Gastroesophageal sphincter (tissue), 4 donors: Measurements from ENCODE around the gene DIAPH3. TPM values are rescaled to one million over a fixed set of nuclear protein-coding genes. Genes with fewer than 3 reads are reported as not detected.

Experiments used
- ATAC-seq: fragments of 150-250 bp; one replicate; pipeline ENCODE4 v1.9.1; 2016; ENCODE audit warnings: mild to moderate bottlenecking, moderate library complexity
- H3K27ac ChIP-seq, 4 donors: fragments of 200-600 bp; sonication (generic) in 3 of 4; 1 replicate in 3 of 4; 2 replicates in 1 of 4; pipeline ENCODE4 v1.5.1; 2016 to 2019
- H3K27me3 ChIP-seq: fragments of 200-600 bp; sonication (generic); one replicate; pipeline ENCODE4 v1.5.1; 2019
- H3K36me3 ChIP-seq, 2 donors: fragments of 200-600 bp; sonication (generic); one replicate each; pipeline ENCODE4 v1.5.1; 2019; ENCODE audit warnings: control low read depth in 1 of 2
- H3K4me1 ChIP-seq, 3 donors: fragments of 200-600 bp; sonication (generic); 1 replicate in 2 of 3; 2 replicates in 1 of 3; pipeline ENCODE4 v1.5.1; 2016 to 2019; ENCODE audit warnings: control low read depth in 2 of 3
- H3K4me3 ChIP-seq, 2 donors: fragments of 200-600 bp; sonication (generic); one replicate each; pipeline ENCODE4 v1.5.1; 2019; ENCODE audit warnings: mild to moderate bottlenecking in 1 of 2, moderate library complexity in 1 of 2
- H3K9me3 ChIP-seq, 3 donors: fragments of 200-600 bp; sonication (generic); one replicate each; pipeline ENCODE4 v1.5.1; 2017 to 2019; ENCODE audit warnings: control low read depth in 2 of 3
- CTCF ChIP-seq, 4 experiments: fragments of 200-600 bp in 2 of 4; fragments of 450-650 bp in 2 of 4; sonication (generic) in 1 of 4; IDR thresholded peaks; one replicate each; pipeline ENCODE4 v1.5.1; 2017 to 2019; ENCODE audit warnings: antibody characterized with exemption in 4 of 4, mild to moderate bottlenecking in 2 of 4, moderate library complexity in 2 of 4
- EP300 ChIP-seq: sonication (generic); formaldehyde crosslinking; IDR thresholded peaks from one replicate; pipeline ENCODE4 v1.6.1; 2017; ENCODE audit warnings: antibody characterized with exemption, mild to moderate bottlenecking
- POLR2A ChIP-seq, 2 donors: fragments of 450-650 bp; IDR thresholded peaks; one replicate each; pipeline ENCODE4 v1.6.1; 2017; ENCODE audit warnings: antibody characterized with exemption in 2 of 2, mild to moderate bottlenecking in 2 of 2, moderate library complexity in 1 of 2
- POLR2AphosphoS5 ChIP-seq: sonication (generic); formaldehyde crosslinking; IDR thresholded peaks from one replicate; pipeline ENCODE4 v1.6.1; 2017; ENCODE audit warnings: antibody characterized with exemption
- WGBS, 2 donors: methylation state at CpG; one replicate each; pipeline ENCODE4 v1.1.5; 2018; ENCODE audit warnings: low coverage in 1 of 2; 5-methylcytosine and 5-hydroxymethylcytosine counted together
- total RNA-seq, 4 donors: library from RNA; depleted of rRNA; stranded (reverse); fragments of >200 nt; gene quantifications; one replicate each; pipeline ENCODE4 v1.1.0, GENCODE V29; 2016

Gene DIAPH3
- total RNA-seq, 4 donors from 2014 or later: 0.13 to 1.7 (median 0.49) TPM; not detected in 1

DNA sequence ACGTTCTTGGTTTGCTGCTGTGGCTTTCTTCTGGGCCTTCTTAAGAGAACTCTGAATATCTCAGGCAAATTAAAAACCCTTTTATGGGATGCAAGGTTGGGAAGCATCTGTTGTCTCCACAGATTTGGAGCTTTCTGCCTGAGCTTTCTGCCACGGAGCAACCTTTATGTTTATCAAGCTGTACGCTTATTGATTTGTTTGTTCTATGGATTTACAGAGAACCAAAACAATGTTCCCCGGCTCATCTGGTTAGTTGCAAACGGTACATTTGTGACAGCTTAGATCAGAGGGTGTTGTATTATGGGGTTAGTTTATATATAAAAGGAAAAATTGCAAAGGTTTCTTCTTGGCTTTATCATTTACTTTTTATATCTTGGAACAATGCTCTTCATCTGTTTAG lies 479.6 kb downstream of the DIAPH3 start:
- H3K9me3 ChIP-seq: no peaks in the 10 kb centered on the region

GRCh38 chr13:59681636-59682311 lies 482.0 kb downstream of the DIAPH3 start:
- H3K9me3 ChIP-seq: no peaks in the 10 kb centered on the region
- peaks cover 3 to 6% (median 4%) of the 10 kb centered on the region in 3 donors for H3K4me1 ChIP-seq
- H3K36me3 ChIP-seq: no peaks in the 10 kb centered on the region
- H3K27me3 ChIP-seq: no peaks in the 10 kb centered on the region
- no peak overlapping the region for H3K4me3 ChIP-seq
- TF ChIP-seq POLR2AphosphoS5 (no peak), EP300 (no peak), POLR2A (IDR thresholded peaks at IDR 0.05) (no peak), CTCF (IDR thresholded peaks at IDR 0.05) (no peak)
- 78 to 93% methylated on average over 1 of the region's 1 CpG for WGBS, 2 donors
- ATAC-seq: no peak
- no peak overlapping the region for H3K27ac ChIP-seq

More for the DNA sequence above, 479.6 kb downstream of the DIAPH3 start:
- Histone ChIP-seq H3K4me1 (peaks cover 0 to 2% (median 0%) of the 10 kb centered on the region in 3 donors), H3K36me3 (no peaks in the 10 kb centered on the region), H3K4me3 (no peak overlapping the region), H3K27ac (no peak overlapping the region), H3K27me3 (no peaks in the 10 kb centered on the region)
- WGBS, 2 donors: 50 to 68% methylated on average over 5 of the region's 5 CpGs
- no peak for ATAC-seq
- TF ChIP-seq POLR2A (IDR thresholded peaks at IDR 0.05) (no peak), CTCF (IDR thresholded peaks at IDR 0.05) (no peak), EP300 (no peak), POLR2AphosphoS5 (no peak)

DNA sequence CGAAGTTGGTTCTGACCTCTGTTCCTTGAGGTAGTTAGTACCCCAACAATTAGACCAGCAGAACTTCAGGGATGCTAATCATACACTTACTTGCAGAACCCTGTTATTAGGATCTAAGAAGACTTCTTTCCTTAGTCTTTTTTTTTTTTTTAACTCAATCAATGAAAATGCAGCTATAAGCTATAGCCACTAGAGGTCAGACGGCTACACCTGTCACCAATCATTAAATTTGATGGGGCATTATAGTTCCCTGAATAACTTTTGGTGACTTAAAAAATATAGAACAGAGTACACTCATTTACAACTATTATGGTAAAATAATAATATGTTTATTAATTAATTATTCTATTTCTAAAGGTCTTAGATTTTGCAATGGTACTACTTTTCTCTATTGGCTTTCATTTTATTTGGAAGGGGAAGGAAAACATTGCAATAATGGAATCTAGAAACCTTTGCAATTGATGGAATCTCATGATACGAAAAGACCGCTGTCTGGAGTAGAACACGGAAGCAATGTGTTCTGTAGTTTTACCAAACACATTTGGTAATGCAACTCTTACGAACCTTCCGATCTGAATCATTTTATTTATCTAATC lies 483.2 kb downstream of the DIAPH3 start:
- H3K9me3 ChIP-seq: no peaks in the 10 kb centered on the region
- H3K36me3 ChIP-seq: no peaks in the 10 kb centered on the region
- no peaks in the 10 kb centered on the region for H3K27me3 ChIP-seq
- H3K4me3 ChIP-seq: no peak overlapping the region
- no peak for ATAC-seq
- no peak overlapping the region for H3K27ac ChIP-seq
- 81 to 85% methylated on average over 7 of the region's 7 CpGs for WGBS, 2 donors
- H3K4me1 ChIP-seq: peaks cover 3 to 6% (median 4%) of the 10 kb centered on the region in 3 donors
- TF ChIP-seq EP300: no peak
- peak; percentile 32 to 62 (median 44) for TF ChIP-seq CTCF (IDR thresholded peaks at IDR 0.05)

DNA sequence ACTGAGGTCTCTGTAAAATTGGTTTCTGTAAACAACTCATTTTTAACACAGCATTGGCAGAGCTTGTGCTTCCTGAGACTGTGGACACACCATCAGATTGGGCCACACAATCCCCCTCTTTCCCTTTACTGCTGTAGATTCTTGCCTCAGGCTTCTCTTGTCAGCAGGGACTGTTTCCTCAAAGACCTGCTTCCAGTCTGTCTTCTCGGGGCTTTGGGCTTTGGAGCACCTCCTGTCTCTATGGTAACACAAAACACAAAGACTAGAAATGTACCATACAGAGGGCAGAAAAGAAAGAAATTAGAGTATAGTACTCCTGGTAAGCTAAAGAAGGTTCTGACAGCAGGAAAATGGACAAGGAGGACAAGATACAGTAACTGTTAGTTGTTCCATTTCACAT lies 484.5 kb downstream of the DIAPH3 start:
- Histone ChIP-seq H3K27ac (no peak overlapping the region), H3K27me3 (no peaks in the 10 kb centered on the region), H3K4me1 (peaks cover 3 to 6% (median 4%) of the 10 kb centered on the region in 3 donors), H3K9me3 (no peaks in the 10 kb centered on the region), H3K4me3 (no peak overlapping the region), H3K36me3 (no peaks in the 10 kb centered on the region)
- TF ChIP-seq EP300 (no peak), POLR2AphosphoS5 (no peak), CTCF (IDR thresholded peaks at IDR 0.05) (no peak), POLR2A (IDR thresholded peaks at IDR 0.05) (no peak)
- no peak for ATAC-seq
- 20% methylated on average over 1 of the region's 1 CpG; no CpG with 5 or more reads in 1 of the 2 donors for WGBS, 2 donors
